Measurements from ENCODE around the gene MYCBP2.

GRCh38 chr13:77375560-77376108 lies 48.7 kb upstream of the MYCBP2 start:
- TF ChIP-seq, protein P1, sequence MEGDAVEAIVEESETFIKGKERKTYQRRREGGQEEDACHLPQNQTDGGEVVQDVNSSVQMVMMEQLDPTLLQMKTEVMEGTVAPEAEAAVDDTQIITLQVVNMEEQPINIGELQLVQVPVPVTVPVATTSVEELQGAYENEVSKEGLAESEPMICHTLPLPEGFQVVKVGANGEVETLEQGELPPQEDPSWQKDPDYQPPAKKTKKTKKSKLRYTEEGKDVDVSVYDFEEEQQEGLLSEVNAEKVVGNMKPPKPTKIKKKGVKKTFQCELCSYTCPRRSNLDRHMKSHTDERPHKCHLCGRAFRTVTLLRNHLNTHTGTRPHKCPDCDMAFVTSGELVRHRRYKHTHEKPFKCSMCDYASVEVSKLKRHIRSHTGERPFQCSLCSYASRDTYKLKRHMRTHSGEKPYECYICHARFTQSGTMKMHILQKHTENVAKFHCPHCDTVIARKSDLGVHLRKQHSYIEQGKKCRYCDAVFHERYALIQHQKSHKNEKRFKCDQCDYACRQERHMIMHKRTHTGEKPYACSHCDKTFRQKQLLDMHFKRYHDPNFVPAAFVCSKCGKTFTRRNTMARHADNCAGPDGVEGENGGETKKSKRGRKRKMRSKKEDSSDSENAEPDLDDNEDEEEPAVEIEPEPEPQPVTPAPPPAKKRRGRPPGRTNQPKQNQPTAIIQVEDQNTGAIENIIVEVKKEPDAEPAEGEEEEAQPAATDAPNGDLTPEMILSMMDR (IDR thresholded peaks at IDR 0.05): no peak
- TF ChIP-seq POLR2A (IDR thresholded peaks at IDR 0.05): no peak
